ENCODE measurements around the gene DMBT1.

GRCh38 chr10:122550427-122550826 lies 10.1 kb upstream of the DMBT1 start:
- TF ChIP-seq CTCF (IDR thresholded peaks at IDR 0.05): no peak
- TF ChIP-seq POLR2A (IDR thresholded peaks at IDR 0.05): no peak
